Measurements from ENCODE around the gene TCEAL9.
"Not testable (repeated sequence)": the region's sequence is repeated elsewhere in the genome, so short reads cannot be mapped to it uniquely, and the experiment has no call there.

Gene TCEAL9, protein sequence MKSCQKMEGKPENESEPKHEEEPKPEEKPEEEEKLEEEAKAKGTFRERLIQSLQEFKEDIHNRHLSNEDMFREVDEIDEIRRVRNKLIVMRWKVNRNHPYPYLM
- total RNA-seq, result 1.0 to 2.6 reads per million in 2 donors

GRCh38 chrX:103356130-103356798, at the start of gene TCEAL9:
Gene TCEAL9 (plus strand): TSS chrX:103356506. CDS start chrX:103357685, 1,179 bp downstream.
- no peak for DNase-seq

DNA sequence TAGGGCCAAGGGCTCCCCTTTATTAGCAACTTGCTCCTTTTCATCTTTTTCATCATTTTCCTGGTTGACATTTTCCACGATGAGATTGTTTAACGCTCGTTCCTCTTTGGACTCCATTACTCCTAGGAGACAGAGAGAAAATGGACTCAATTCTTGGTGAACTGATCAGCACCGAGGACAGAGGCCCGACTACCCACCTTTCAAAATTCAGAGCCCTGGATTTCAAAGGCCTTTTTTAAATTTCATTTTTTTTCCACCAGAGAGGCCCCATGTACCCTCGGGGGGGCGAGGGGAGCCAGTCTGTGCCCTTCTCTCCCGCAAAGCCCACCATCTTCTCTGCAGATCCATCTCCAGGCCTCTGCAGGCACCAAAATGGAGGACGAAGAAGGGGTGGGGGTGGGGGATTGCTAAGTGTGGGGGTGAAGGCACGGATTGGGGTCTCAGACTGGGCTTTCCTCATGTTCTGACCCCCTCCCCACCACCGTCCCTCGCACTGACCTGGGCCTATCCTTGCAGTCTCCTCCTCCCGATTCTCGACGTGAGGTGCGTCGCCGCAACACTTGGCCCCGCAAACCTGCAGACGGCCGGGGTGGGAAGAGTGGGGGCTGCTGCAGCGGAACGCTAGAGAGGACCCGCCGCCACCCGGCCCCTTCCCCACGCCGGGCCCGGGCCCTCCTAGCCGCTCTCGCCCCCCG, 46.3 kb upstream of the TCEAL9 start:
- DNase-seq, result peak; percentile 13

- peak; percentile 58 for DNase-seq
These were observed 45.5 kb upstream of the TCEAL9 start, which contains the start of gene BEX2 for GRCh38 chrX:103310555-103311398. Gene BEX2 (minus strand): TSS chrX:103310990. CDS start chrX:103309976, 1,014 bp downstream.

DNA sequence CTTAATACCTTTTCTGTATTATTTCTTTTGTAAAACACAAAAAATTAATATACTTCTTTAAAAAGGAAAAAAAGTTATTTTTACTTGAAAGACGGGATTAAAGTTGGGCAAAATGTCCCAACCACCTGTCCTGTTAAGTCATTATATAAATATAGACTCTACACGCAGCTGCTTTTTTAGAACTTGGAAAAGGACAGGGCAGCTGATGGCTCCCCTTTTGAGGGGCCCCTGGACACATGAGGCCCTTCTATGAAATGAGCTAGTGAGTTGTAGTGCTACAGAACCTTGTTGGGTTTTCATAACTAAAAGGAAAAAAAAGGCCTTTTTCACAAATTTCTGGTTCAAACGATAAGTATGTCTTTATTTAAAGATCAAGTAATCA, 44.9 kb upstream of the TCEAL9 start:
- DNase-seq, result no peak

DNA sequence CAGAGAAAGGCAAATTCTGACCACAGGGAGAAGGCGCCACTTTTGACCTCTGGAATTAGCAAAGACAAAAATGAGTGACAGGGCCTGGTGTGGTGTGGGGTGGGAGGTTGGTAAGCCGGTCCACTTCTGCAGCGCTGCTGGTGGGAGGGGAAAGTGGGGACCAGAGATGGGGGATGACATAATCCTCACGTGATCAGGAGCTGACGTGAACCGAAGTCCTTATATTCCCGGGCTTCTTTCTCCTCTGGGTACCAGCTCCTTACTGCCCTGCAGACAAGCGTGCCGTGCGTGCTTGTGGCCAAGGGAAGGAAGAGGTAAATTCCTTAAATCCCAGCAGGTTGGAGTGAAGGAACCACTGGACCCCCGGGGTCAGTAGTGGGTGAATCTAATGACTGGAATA, 26.3 kb upstream of the TCEAL9 start, which contains the start of gene TCEAL7:
TCEAL7 (plus strand) TSS at position 249 of the 400 bp plus-strand sequence. CDS start 1,165 bp downstream, outside the sequence.
- DNase-seq, result no peak

GRCh38 chrX:103330681-103331288, 25.5 kb upstream of the TCEAL9 start:
- DNase-seq, result no peak

GRCh38 chrX:103338663-103339062, 17.6 kb upstream of the TCEAL9 start:
- no peak for DNase-seq

DNA sequence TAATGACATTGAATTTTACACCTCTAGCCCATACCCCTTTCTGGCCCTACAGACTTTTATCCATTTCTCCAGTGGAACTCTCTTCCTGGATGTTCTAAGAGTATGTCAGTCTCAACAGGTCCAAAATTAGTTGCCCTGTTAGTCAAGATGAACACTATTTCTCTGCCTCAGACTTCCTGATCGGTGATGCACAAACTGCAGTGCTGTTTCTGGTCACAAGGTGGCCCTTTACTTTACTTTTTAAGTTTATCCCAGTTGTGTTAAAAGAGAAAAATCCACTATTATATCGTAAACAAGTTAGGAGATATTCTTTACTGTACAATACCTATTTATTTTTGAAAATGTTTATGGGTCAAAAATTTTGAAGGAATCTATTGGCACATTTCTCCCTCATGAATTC, 13.2 kb upstream of the TCEAL9 start:
- DNase-seq, result no peak

DNA sequence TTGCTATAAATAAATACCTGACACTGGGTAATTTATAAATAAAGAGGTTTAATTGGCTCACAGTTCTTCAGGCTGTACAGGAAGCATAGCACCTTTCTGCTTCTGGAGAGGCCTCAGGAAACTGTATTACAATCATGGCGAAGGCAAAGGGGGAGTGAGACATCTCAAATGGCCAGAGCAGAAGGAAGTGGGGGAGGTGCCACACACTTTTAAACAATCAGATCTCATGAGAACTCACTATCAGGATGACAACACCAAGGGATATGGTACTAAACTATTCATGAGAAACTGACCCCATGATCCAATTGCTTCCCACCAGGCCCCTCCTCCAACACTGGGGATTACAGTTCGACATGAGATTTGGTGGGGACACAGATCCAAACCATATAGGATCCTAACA, 11.7 kb upstream of the TCEAL9 start:
- no peak for DNase-seq

GRCh38 chrX:103347682-103348397, 8.5 kb upstream of the TCEAL9 start:
- DNase-seq, result no peak

- no peak for DNase-seq
These were observed 552 bp downstream of the TCEAL9 start for GRCh38 chrX:103356858-103357257.

DNA sequence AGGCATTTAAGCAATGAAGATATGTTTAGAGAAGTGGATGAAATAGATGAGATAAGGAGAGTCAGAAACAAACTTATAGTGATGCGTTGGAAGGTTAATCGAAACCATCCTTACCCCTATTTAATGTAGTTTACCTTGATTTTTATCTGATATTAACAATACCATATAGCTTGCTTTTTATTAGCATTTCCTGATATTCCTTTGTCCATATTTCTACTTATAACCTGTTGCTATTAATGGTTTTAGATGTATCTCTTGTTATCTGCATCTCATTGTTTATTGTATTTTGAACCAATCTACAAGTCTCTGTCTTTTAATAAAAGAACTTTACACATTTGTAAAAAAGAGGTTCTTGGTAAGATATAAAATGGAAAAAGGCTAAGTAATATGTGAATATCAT, 1.6 kb downstream of the TCEAL9 start:
- no peak for DNase-seq

- not testable (repeated sequence) for DNase-seq
These were observed 3.3 kb downstream of the TCEAL9 start for GRCh38 chrX:103359605-103360004.

- DNase-seq, result no peak
These were observed 3.8 kb downstream of the TCEAL9 start for GRCh38 chrX:103360092-103360491.

- no peak for DNase-seq
These were observed 4.6 kb downstream of the TCEAL9 start for GRCh38 chrX:103360916-103361315.

DNA sequence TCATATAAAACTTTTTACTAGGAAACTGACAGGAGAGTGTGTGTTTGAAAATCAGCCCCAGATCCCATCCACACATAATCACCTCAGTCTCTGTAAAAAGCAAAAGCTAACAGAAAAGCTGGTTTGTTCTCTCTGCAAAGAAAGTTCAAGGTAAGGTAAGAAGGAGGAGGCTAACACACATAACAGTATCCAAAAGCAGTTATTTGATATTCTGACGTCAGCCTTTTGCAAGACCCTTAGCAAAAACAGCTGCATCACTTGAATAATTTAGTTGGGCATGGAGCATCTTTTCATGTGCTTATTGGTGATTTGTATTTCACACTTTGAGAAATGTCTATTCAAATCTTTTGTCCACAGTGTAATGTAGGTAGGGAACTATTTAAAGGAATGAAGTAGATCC, 5.5 kb downstream of the TCEAL9 start:
- no peak for DNase-seq

DNA sequence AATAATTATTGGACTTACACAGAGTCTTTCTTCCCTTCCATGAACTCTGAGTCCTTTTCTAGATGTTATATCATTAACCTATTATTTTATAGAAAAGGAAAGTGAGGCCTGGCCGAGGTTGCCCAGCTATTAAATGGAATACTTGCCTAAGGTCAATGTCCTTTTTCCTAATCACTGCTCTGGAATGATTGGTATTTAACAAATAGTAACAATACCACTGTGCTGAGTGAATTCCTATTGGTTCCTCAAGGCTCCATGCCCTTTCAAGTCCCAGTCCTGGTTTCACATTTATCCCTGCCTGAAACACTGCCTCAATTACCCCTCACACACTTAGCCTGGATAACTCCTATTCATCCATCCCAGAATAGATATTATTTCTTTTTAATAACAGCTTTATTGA, 6.2 kb downstream of the TCEAL9 start:
- DNase-seq, result no peak

GRCh38 chrX:103363046-103363445, 6.7 kb downstream of the TCEAL9 start:
- no peak for DNase-seq

- DNase-seq, result no peak
These were observed 11.2 kb downstream of the TCEAL9 start for GRCh38 chrX:103367502-103367901.

DNA sequence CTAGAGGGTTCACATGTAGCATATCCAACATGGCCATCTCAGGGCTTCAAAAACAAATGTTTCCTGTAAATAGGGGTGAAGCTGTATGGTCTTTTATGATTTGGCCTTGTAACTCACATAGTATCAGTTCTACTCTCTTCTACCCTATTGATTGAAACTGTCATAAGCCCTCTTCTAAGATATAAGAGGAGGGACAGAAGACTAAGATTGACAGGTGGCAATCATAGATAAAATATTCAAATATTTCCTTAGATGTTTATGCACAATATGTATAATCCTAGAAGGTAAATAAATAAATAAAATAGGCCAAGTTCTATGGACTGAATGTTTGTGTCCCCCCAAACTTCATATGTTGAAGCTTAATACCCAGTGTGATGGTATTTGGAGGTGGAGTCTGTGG, 13.2 kb downstream of the TCEAL9 start:
- DNase-seq, result no peak

DNA sequence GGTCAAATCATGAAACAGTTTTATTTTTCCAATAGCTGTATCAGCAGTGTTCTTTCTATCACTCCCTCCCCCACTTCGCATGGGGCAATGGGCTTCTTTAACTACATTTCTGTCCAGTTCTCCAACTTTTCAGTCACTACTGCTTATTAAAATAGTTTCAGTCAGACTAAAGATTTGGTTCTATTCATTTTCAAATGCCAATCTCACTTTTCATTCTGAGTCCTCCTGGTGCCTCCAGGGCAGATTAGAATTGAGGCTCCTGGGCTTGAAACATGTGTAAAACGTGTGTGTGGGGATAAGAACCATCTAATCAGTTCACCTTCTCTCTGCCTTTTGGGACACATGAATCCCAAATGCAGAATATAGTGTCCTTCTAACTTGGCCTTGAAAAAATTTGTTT, 16.6 kb downstream of the TCEAL9 start:
- DNase-seq, result no peak

DNA sequence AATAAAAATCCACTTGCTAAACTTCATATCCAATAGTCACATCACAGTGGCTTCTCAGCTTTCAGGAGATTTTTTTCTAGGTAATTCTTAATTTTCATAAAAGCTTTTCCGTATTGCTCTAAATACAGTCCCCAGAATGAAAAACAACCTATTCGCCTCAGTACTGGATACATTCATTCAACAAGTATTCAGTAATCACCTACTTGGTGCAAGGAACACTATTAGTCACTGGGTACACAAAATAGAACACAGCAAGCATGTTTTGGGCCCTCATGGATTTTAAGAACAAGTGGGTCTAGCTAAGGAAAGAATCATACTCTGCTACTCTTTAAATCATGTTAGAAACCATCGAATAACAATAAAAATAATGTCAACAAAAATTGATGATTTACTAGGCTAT, 17.3 kb downstream of the TCEAL9 start:
- DNase-seq, result no peak
